Lower leg skin (tissue), 3 donors: ENCODE results near the gene APOA1.

ENCODE experiments used
- POLR2A ChIP-seq, 2 donors: fragments of 450-650 bp; IDR thresholded peaks; one replicate each; pipeline ENCODE4 v1.6.1; 2016 to 2017; ENCODE audit warnings: antibody characterized with exemption in 2 of 2, mild to moderate bottlenecking in 1 of 2, moderate library complexity in 1 of 2
- TF ChIP-seq, protein P1 (sequence below), 3 donors: fragments of 450-650 bp; IDR thresholded peaks; one replicate each; pipeline ENCODE4 v1.5.1; 2016; ENCODE audit warnings: antibody characterized with exemption in 3 of 3, mild to moderate bottlenecking in 3 of 3, moderate library complexity in 2 of 3

DNA sequence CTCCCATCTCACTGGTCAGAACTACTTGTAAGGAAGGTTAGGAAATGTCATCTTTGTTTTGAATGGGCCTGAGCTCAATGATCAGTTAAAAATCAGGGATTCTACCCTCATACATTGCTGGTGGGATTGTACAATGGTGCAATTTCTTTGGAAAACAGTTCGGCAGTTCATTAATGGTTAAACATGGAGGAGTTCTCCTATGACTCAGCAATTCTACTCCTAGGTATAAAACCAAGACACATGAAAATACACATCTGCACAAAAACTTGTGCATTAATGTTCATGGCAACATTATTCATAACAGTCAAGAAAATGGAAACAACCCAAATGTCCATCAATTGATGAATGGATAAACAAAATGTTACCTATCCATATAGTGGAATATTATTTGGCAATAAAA lies 40.9 kb downstream of the APOA1 start:
- TF ChIP-seq, protein P1, sequence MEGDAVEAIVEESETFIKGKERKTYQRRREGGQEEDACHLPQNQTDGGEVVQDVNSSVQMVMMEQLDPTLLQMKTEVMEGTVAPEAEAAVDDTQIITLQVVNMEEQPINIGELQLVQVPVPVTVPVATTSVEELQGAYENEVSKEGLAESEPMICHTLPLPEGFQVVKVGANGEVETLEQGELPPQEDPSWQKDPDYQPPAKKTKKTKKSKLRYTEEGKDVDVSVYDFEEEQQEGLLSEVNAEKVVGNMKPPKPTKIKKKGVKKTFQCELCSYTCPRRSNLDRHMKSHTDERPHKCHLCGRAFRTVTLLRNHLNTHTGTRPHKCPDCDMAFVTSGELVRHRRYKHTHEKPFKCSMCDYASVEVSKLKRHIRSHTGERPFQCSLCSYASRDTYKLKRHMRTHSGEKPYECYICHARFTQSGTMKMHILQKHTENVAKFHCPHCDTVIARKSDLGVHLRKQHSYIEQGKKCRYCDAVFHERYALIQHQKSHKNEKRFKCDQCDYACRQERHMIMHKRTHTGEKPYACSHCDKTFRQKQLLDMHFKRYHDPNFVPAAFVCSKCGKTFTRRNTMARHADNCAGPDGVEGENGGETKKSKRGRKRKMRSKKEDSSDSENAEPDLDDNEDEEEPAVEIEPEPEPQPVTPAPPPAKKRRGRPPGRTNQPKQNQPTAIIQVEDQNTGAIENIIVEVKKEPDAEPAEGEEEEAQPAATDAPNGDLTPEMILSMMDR (IDR thresholded peaks at IDR 0.05): no peak
- TF ChIP-seq POLR2A (IDR thresholded peaks at IDR 0.05): no peak
